Loucy (cell line): ENCODE measurements around the gene FOXP1.

Experiments
- EZH2phosphoT487 ChIP-seq: fragments of 200-600 bp; IDR thresholded peaks from 2 replicates; pipeline ENCODE4 v1.6.1; 2018; ENCODE audit warnings: antibody characterized with exemption, mild to moderate bottlenecking, moderate library complexity, borderline replicate concordance
- TF ChIP-seq, protein P1 (sequence below): fragments of 200-600 bp; sonication (generic); conservative IDR thresholded peaks from 2 replicates; pipeline ENCODE4 v1.5.1; 2014; ENCODE audit warnings: mild to moderate bottlenecking, antibody characterized with exemption, low read length

DNA sequence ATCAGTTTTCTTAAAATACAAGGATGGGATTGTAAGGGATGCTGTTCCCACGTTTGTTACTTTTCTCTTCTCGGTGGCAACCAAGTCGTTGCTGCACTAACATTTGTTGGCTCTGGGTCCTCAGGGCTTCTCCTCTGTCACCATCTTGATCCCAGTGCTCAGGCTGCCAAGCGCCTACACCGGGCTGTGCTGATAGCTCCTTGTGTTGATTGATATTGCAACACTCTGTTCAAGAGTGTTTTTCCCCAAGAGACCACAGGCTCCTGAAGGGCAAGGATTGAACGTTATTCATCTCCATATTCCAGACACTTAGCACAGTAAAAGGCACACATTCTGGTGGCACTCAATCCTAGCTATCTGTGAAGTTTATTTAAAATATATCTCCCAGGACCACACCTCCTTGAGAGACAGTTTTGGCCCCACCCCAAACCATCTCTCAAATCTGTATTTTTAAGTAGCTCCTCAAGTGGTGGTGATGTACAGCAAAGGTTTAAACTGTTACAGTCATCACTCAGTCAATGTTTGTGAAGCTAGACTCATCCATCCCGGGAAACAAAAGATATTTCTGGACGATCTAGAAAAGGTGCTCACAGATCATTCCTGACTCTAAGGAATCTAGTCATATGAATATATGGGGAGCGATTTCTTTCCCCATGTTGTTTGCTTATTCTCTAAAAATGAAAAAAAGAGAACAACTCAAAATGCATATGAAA, 38.5 kb upstream of the FOXP1 start:
- TF ChIP-seq, protein P1, sequence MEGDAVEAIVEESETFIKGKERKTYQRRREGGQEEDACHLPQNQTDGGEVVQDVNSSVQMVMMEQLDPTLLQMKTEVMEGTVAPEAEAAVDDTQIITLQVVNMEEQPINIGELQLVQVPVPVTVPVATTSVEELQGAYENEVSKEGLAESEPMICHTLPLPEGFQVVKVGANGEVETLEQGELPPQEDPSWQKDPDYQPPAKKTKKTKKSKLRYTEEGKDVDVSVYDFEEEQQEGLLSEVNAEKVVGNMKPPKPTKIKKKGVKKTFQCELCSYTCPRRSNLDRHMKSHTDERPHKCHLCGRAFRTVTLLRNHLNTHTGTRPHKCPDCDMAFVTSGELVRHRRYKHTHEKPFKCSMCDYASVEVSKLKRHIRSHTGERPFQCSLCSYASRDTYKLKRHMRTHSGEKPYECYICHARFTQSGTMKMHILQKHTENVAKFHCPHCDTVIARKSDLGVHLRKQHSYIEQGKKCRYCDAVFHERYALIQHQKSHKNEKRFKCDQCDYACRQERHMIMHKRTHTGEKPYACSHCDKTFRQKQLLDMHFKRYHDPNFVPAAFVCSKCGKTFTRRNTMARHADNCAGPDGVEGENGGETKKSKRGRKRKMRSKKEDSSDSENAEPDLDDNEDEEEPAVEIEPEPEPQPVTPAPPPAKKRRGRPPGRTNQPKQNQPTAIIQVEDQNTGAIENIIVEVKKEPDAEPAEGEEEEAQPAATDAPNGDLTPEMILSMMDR = no peak
- no peak for TF ChIP-seq EZH2phosphoT487
